Retinal pigment epithelial cell (primary cell): ENCODE results near the gene CNTN5.

Source experiments
- DNase-seq: peaks from one replicate; pipeline ENCODE4 v3.0.0-alpha.2; 2010; ENCODE audit warnings: low read depth
- H3K4me3 ChIP-seq: 2 replicates; pipeline ENCODE4 v1.5.1; 2011; ENCODE audit warnings: mild to moderate bottlenecking, low read length, control low read depth, moderate library complexity
- CTCF ChIP-seq: conservative IDR thresholded peaks from 2 replicates; pipeline ENCODE4 v1.5.1; 2011; ENCODE audit warnings: low read depth, low read length, control low read depth, inconsistent platforms

CNTN5 gene

GRCh38 chr11:99368583-99368982 is 347.8 kb downstream of the CNTN5 start:
- peak; percentile 60 for DNase-seq
- no peak overlapping the region for H3K4me3 ChIP-seq
- TF ChIP-seq CTCF, result no peak

- no peak for TF ChIP-seq CTCF
- no peak overlapping the region for H3K4me3 ChIP-seq
- peak; percentile 56 for DNase-seq
Measured at GRCh38 chr11:99370549-99371216, 349.9 kb downstream of the CNTN5 start.

- TF ChIP-seq CTCF, result no peak
- no peak overlapping the region for H3K4me3 ChIP-seq
- DNase-seq, result no peak
Measured at GRCh38 chr11:99371257-99371656, 350.5 kb downstream of the CNTN5 start.

GRCh38 chr11:99376463-99376862 is 355.7 kb downstream of the CNTN5 start:
- no peak for TF ChIP-seq CTCF
- DNase-seq, result no peak
- H3K4me3 ChIP-seq, result no peak overlapping the region

- no peak for DNase-seq
- H3K4me3 ChIP-seq, result no peak overlapping the region
- TF ChIP-seq CTCF, result no peak
Measured at GRCh38 chr11:99383648-99384245, 363.0 kb downstream of the CNTN5 start.

GRCh38 chr11:99391245-99391644 is 370.5 kb downstream of the CNTN5 start:
- H3K4me3 ChIP-seq, result no peak overlapping the region
- TF ChIP-seq CTCF, result no peak
- no peak for DNase-seq

- no peak for TF ChIP-seq CTCF
- DNase-seq, result no peak
- no peak overlapping the region for H3K4me3 ChIP-seq
Measured at GRCh38 chr11:99406345-99406744, 385.6 kb downstream of the CNTN5 start.
